T-helper 1 cell treated with Interleukin-12 subunit alpha and Interleukin-12 subunit beta and Interleukin-4 antibody, amounts not matched to agents 30 μg/mL and 1 μg/mL, for 36 hours (primary cell): Measurements from ENCODE around the gene ZNHIT2.

Experiments
- H3K27ac Mint-ChIP-seq: one replicate; pipeline ENCODE4 v1.8.0; 2021; ENCODE audit warnings: mild to moderate bottlenecking, mixed read lengths
- H3K27me3 Mint-ChIP-seq: one replicate; pipeline ENCODE4 v1.8.0; 2021; ENCODE audit warnings: low read depth, mixed read lengths
- H3K36me3 Mint-ChIP-seq: one replicate; pipeline ENCODE4 v1.8.0; 2021; ENCODE audit warnings: low read depth, mixed read lengths
- H3K4me1 Mint-ChIP-seq: one replicate; pipeline ENCODE4 v1.8.0; 2021; ENCODE audit warnings: low read depth, mixed read lengths
- H3K4me3 Mint-ChIP-seq: one replicate; pipeline ENCODE4 v1.8.0; 2021; ENCODE audit warnings: mild to moderate bottlenecking, moderate library complexity, mixed read lengths
- H3K9me3 Mint-ChIP-seq: one replicate; pipeline ENCODE4 v1.8.0; 2021; ENCODE audit warnings: mixed read lengths

Gene ZNHIT2

DNA sequence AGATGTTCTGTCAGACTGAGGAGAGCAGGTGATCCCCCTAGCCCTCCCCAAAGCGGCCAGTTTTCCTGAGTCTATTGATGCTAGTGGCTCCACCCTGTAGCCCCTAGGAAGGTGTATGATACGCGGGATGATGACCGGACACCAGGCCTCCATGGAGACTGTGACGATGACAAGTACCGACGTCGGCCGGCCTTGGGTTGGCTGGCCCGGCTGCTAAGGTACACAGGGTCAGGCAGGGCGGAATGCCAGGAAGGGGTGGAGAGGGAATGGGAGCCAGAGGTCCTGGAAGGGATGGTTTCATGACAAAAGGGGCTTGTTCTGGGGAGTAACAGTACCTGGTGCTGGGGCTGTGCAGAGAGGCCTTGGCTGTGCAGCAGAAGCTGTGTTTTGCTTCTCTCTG, 30.3 kb downstream of the ZNHIT2 start:
- Mint-ChIP-seq H3K9me3 (no peaks in the 10 kb centered on the region), H3K27me3 (no peaks in the 10 kb centered on the region), H3K4me1 (peaks cover 28% of the 10 kb centered on the region), H3K27ac (no peak overlapping the region), H3K4me3 (no peak overlapping the region), H3K36me3 (peaks cover 21% of the 10 kb centered on the region)

DNA sequence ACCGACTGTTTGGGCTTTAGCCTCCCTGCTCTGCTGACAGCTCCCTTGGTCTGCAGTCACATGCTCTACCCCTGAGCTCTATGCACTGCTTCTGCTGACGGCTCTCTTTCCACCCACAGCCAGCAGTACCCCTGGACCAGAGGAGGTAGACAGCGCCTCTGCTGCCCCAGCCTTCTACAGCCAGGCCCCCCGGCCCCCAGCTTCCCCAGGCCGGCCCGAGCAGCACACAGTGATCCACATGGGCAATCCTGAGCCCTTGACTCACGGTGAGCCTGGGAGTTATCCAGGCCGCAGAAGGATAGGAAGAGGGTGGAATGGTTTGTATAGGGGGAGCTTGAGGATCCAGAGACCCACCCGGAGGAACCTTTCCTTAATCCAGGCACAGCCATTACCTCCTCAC, 30.7 kb downstream of the ZNHIT2 start:
- no peak overlapping the region for H3K4me3 Mint-ChIP-seq
- H3K9me3 Mint-ChIP-seq: no peaks in the 10 kb centered on the region
- no peaks in the 10 kb centered on the region for H3K27me3 Mint-ChIP-seq
- peaks cover 30% of the 10 kb centered on the region for H3K4me1 Mint-ChIP-seq
- H3K27ac Mint-ChIP-seq: no peak overlapping the region
- H3K36me3 Mint-ChIP-seq: peaks cover 21% of the 10 kb centered on the region

DNA sequence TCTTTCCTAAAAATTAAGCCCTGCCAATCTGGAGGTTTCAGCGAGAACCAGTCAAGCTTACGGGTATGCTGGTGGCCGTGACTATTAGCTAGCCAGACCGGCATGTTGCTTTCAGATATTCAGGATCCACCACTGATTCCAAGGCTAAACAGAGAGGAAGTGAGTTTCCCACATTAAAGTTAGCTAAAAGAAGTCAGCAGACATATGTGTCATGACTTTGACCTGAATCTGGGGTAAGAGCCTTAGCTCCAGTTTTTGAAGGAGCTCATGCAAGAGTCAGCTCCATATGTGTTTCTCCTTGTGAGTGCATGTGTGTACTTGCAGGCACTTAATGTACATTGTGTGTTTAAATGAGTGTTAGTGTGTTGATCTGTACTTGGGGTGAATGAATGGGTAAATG, 32.1 kb downstream of the ZNHIT2 start:
- Mint-ChIP-seq H3K36me3 (peaks cover 25% of the 10 kb centered on the region), H3K9me3 (no peaks in the 10 kb centered on the region), H3K4me1 (peaks cover 38% of the 10 kb centered on the region), H3K4me3 (peak overlapping the region; percentile 91), H3K27me3 (no peaks in the 10 kb centered on the region), H3K27ac (peak overlapping the region; percentile 98)

DNA sequence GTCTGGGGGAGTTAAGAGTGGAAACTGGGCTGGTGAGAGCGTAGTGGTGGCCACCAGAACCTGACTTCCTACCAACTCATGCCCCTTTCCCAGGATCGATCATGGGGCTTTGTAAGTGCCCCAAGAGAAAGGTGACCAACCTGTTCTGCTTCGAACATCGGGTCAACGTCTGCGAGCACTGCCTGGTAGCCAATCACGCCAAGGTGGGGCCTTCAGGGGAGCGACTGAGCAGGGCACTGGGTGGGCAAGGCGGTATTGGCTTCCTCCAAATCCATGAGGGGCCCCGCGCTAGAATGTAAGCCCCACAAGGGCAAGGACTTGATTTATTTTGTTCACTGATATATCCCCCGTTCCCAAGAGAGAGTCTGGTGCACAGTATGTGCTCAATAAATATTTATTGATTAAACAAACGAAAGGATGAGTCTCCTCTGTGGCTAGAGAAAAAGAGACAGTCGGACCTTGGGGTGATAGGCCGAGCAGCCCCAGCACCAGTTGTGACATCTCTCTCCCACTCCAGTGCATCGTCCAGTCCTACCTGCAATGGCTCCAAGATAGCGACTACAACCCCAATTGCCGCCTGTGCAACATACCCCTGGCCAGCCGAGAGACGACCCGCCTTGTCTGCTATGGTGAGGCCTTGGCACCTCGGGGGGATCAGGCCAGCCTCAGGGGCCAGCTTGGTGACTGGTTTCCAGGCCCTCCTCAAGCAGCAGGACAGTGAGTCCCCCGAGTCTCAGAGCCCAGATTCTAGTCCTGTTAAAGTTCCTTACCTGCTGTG, 32.7 kb downstream of the ZNHIT2 start:
- Mint-ChIP-seq H3K4me3 (peak overlapping the region; percentile 91), H3K4me1 (peaks cover 40% of the 10 kb centered on the region), H3K36me3 (peaks cover 29% of the 10 kb centered on the region), H3K27ac (peak overlapping the region; percentile 98), H3K27me3 (no peaks in the 10 kb centered on the region), H3K9me3 (no peaks in the 10 kb centered on the region)

DNA sequence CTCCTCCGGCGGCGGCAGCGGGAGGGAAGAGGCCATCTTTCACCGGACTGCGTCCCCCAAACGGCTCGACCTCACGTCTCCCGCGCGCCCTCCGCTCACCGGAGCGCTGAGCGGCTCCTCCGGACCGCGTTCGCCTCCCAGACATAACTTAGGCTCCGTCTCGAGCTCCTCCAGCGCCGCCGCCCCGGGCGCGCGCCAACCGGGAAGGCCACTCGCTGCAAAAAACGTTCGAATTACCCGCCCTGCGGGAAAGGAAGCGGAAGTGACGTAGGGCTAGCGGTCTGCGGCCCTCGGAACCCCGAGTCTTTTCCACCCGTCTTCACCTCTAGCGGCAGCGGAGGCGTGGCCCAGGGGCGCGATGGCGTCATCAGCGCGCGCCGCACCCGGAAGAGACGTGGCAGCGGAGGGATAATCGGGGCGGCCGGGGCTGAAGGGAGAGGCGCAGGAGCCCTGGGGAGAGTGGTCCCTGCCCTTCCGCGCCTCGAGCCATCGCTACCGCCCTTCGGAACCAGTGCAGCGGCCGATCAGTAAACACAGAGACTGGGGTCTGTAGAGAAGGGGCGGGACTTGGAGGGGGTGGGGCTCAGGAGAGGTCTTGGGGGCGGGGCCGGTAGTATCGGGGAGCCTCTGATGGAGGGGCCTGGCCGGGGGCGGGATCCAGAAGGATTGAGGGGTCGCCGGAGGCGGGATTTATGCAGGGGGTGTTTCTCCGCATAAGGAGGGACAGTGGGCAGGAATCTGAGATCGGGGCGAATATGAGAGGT, 33.5 kb downstream of the ZNHIT2 start, which contains the start of the genes CDCA5 and ZFPL1:
CDCA5 (minus strand) TSS at position 207 of the 764 bp plus-strand sequence; CDS start at position 145, 62 bp downstream.
ZFPL1 (plus strand) TSS at position 389 of the 764 bp plus-strand sequence. CDS start 477 bp downstream, outside the sequence.
- Mint-ChIP-seq H3K9me3 (no peaks in the 10 kb centered on the region), H3K4me1 (peaks cover 43% of the 10 kb centered on the region), H3K4me3 (peak within 1 kb of the TSS; percentile 91), H3K27ac (peak within 1 kb of the TSS; percentile 98), H3K27me3 (no peaks in the 10 kb centered on the region), H3K36me3 (peaks cover 31% of the 10 kb centered on the region)

DNA sequence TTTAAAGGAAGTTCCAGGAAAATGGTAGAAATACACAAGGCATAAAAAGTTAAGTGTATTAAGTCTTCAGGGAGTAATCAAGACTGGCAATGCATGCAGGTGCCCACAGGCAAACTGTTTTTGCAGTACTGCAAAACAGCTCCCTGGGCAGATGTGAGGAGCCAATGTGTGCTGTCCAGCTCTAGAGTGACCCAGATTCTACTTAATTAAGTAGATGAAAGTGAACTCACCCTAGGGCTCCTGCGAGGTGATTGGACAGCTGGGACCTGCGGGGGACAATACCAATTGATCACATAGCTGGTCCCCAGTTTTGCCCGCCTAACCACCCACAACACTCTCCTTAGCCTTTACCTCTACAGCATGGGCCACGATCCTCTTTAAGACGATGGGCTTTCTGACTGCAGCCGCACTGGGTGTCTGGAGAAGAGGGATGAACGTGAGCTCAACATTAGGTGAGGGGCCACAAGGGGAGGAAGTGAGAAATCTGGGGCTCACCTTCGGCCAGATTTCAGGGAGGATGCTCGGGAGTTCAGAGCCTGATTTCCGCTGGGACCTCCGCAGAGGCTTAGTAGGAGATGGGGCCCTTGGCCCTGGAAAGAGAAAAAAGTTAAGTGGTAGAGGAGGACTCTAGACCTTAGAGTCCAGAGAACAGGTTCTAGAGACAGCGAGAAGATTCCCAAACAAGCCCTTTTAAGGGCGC, 34.2 kb downstream of the ZNHIT2 start:
- Mint-ChIP-seq H3K27me3 (no peaks in the 10 kb centered on the region), H3K4me1 (peaks cover 50% of the 10 kb centered on the region), H3K4me3 (peak overlapping the region; percentile 91), H3K27ac (peak overlapping the region; percentile 98), H3K36me3 (peaks cover 35% of the 10 kb centered on the region), H3K9me3 (no peaks in the 10 kb centered on the region)

DNA sequence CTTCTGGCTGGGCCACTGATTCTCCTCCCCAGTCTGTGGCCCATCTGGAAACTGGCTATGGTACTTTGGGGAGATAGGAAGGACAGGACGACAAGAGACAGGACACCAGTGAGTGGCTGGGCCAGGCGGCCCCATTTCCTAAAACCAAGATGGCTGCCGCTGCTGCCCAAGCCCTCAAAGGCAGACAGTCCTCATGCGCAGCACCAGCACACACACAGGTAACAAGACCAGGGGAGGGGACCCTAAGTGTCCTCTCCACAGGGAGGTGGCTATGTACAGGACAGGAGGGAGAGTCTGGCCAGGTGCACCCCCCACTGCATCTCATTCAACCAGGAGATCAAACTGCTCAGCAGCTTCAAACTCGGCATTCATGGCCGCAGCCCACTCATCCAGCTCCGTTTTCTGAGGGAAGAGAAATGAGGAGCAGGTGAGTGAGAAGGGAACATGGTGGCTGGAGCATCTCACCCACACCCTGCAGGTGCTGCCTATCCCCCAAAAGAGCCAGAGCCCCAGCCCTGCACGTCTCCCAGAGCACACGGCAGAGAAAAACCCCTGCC, 38.6 kb downstream of the ZNHIT2 start:
- Mint-ChIP-seq H3K27ac (peak overlapping the region; percentile 83), H3K4me1 (peaks cover 42% of the 10 kb centered on the region), H3K36me3 (peaks cover 38% of the 10 kb centered on the region), H3K4me3 (peak overlapping the region; percentile 2), H3K27me3 (no peaks in the 10 kb centered on the region), H3K9me3 (no peaks in the 10 kb centered on the region)

DNA sequence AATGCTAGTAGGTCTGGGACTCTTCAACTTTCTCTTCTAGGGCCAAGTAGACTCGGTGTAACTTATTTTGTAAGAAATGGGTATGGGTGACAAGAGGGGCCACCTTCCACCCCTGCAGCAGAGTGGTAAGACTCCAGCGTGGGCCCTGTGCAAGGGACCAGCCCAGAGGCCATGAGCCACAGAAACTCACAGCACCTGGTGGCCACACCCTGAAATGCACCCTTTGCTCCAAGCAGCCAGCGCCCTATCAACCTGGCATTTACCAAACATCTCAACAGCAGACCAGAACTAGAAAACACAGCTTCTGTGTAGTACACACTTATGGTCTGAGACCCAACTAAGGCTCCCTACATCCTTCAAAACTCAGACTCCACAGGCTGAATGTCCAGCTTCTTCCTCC, 39.4 kb downstream of the ZNHIT2 start:
- Mint-ChIP-seq H3K9me3 (no peaks in the 10 kb centered on the region), H3K27ac (peak overlapping the region; percentile 83), H3K4me3 (no peak overlapping the region), H3K4me1 (peaks cover 40% of the 10 kb centered on the region), H3K36me3 (peaks cover 37% of the 10 kb centered on the region), H3K27me3 (no peaks in the 10 kb centered on the region)

DNA sequence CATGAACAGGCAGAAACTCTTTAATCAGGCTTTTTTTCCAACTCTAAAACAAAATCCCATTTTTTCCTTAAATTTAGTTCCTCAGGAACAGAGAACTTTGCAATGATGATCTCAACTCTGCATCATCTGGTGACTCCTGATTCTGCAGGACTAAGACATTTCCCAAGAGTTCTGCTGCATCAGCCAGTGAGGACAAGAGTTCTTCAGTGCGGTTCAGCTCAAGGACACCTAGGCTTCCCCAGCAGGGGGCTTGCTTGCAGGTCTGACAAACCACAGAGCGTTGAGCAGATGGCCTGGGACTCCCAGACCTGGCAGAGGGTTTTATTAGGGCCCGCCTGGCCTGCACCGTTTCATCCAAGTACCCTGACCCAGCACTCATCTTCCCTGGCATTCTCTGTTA, 40.0 kb downstream of the ZNHIT2 start:
- Mint-ChIP-seq H3K27me3 (no peaks in the 10 kb centered on the region), H3K27ac (no peak overlapping the region), H3K36me3 (peaks cover 30% of the 10 kb centered on the region), H3K4me1 (peaks cover 34% of the 10 kb centered on the region), H3K9me3 (no peaks in the 10 kb centered on the region), H3K4me3 (no peak overlapping the region)

DNA sequence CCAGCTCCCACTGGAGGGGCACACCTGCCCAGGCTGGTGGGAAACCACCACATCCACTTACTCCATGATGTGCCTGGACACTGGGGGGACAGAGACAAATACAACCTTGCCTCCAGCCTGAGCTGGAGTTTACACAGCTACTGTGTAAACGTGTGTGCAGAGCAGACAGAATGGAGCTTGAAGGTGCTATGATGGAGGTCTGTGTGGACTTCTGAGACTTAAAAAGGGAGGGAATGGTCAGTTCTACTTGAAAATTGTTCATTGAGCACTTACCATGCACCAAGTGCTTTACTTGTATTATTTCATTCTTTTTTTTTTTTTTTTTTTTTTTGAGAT, 44.9 kb downstream of the ZNHIT2 start:
- Mint-ChIP-seq H3K4me3 (no peak overlapping the region), H3K4me1 (peaks cover 4% of the 10 kb centered on the region), H3K36me3 (peaks cover 7% of the 10 kb centered on the region), H3K27ac (no peak overlapping the region), H3K9me3 (no peaks in the 10 kb centered on the region), H3K27me3 (no peaks in the 10 kb centered on the region)

DNA sequence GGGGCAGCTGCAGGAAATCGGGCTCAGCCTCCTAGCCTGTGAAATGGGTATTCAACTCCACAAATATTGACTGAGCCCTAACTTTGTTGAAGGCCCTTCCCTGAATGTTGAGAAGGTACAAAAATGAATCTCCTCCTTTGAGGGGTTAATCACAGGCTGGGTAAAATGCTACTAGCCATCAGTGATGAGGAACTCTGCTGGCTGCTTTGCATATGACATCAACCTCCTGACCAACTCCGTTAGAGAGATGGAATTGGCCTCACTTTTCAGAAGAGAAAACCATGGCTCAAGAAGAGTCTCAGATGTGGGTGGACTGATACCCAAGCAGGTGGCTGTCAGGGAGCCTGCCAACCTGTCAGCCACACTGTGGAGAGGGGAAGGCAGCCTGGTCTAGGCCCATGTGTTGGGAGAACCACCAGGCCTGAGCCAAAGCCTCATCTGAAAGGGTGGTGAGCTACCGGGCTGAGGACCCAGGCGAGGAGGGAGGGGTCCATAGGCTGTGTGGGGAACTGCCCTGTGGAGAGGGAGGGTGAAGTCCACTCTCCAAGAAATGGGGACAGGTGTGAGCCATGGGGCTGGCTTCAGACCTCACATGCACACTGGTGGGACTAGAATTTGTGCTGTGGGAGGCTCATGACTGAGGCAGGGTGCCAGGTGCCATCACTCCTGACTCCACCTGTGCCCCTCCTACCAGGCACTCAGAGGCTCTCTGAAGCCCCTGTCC, 45.4 kb downstream of the ZNHIT2 start:
- Mint-ChIP-seq H3K36me3 (peaks cover 4% of the 10 kb centered on the region), H3K27me3 (no peaks in the 10 kb centered on the region), H3K4me3 (no peak overlapping the region), H3K9me3 (no peaks in the 10 kb centered on the region), H3K4me1 (peaks cover 3% of the 10 kb centered on the region), H3K27ac (no peak overlapping the region)

DNA sequence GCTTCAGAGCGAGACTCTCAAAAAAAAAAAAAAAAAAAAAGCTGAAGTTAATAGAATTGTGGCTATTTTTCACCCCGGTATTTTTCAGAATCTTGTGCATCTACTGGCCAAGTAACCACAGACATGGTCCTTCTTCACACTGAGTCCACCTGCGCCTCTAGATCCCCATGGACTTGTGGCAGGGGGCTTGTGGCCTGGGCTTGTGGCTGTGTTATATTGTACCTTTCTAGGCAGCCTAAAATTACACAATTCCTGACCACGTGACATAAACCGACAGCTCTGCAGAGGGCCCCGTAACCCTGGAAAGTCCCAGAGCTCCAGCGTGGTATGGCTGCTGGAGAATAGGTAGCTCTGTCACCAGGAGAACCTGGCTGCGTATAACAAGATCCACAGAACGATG, 48.3 kb downstream of the ZNHIT2 start:
- Mint-ChIP-seq H3K36me3 (no peaks in the 10 kb centered on the region), H3K27me3 (no peaks in the 10 kb centered on the region), H3K9me3 (no peaks in the 10 kb centered on the region), H3K4me3 (no peak overlapping the region), H3K4me1 (peaks cover 3% of the 10 kb centered on the region), H3K27ac (no peak overlapping the region)

DNA sequence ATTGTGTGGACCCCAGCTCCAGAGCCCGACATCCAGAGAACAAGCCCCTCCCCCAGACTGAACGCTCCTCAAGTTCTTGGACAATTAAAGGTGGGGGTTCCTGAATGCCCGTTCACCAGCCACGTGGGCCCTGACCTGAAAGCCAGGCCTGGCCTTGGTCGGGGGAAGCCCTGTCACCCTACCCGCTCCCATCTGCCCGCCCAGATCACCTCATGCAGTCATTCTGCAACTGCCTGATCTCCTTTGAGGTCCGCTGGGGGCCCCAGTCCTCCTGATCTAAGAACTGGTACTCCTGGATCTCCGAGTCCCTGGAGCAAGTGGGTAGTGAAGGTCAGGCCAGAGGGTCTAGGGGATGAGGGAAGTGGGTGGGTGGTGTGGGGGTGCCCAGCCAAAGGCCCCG, 50.1 kb downstream of the ZNHIT2 start:
- Mint-ChIP-seq H3K27me3 (no peaks in the 10 kb centered on the region), H3K4me3 (no peak overlapping the region), H3K36me3 (no peaks in the 10 kb centered on the region), H3K9me3 (no peaks in the 10 kb centered on the region), H3K4me1 (no peaks in the 10 kb centered on the region), H3K27ac (no peak overlapping the region)

DNA sequence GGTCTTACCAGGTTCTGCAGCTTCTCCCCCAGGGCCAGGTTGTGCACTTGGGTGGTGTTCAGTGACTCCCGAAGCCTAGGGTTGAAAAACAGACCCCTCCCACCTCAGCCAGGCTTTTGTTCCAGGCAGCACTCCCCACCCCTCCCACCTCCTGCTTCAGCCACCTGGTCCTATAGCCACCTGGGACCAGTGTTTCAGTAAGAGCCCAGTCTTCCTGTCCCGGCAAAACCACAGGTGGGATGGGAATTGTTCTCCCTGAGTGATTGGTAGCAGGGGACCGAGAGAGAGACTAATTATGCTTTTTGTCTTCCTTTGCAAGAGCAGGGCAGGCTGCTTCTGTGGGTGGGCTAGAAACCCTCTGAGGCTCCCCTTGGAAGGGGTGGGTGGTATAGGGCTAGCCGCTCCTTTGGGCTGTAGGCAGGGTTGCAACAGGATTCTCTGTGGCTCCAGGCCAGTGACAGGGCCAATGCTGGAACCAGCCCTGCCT, 50.7 kb downstream of the ZNHIT2 start:
- no peaks in the 10 kb centered on the region for H3K27me3 Mint-ChIP-seq
- no peaks in the 10 kb centered on the region for H3K9me3 Mint-ChIP-seq
- no peaks in the 10 kb centered on the region for H3K36me3 Mint-ChIP-seq
- no peaks in the 10 kb centered on the region for H3K4me1 Mint-ChIP-seq
- H3K27ac Mint-ChIP-seq: no peak overlapping the region
- H3K4me3 Mint-ChIP-seq: no peak overlapping the region
